Activated CD4-positive, alpha-beta T cell treated with anti-CD3 and anti-CD28 coated beads, Interleukin-2, Interleukin-4, amounts not matched to agents 100 ng/mL and 50 ng/mL, durations not matched to agents 16 hours and 8 hours (primary cell): ENCODE results near the gene FILIP1.

Experiments used
- DNase-seq: peaks from one replicate; pipeline ENCODE4 v3.0.0-alpha.2; 2020; ENCODE audit warnings: low spot score

Gene FILIP1

DNA sequence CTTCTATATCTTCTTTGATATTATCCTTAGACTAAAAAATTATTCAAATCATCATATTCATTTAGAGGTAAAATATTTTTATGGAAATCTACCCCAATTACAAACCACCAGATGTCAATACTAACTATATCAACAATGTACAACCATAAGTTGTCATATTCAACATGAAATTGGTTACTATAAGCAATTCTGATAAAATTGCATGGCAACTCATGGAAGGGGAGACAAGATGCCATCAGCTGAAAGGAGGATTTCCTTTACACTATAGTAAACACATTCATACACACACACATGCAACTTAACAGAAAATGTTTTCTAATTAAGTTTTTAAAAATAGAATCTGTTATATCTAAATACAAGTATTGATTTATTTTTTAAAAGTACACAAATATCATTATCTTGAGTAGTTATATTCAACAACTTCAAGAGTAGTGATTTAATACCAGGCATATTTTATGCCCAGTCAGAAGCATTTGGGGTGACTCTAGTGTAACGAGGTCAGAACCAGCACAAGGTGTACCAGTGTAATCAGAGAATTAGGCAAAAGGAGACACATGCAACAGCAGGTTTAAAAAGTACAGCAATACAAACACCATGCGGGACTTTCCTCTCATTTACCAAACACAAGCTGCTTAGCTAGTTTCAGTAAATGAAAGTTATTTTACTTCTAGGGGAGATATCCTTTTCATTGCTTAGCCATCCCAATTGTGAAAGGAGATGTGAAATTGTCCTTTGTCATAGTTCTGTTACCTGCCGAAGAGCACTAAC, 1.0 kb downstream of the FILIP1 start:
- DNase-seq: no peak

DNA sequence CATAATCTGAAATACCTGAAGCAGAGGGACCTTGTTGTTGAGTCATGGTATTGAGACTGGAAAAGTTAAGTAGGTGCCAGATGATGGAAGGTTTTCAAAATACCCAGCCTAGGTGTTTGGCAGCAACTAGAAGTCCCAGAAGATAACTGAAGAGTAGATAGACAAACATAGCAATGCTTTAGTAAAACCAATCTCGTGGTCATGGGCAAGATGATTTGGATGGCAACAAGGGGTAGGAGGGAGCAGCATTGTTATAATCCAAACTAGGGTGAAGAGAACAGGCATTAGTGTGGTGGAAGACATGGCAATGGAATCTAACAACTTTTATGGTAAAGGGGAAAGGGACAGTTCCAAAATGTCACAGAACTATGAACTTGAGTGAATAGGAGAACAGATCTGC, 2.3 kb downstream of the FILIP1 start:
- no peak for DNase-seq

GRCh38 chr6:75490706-75491105, 2.9 kb downstream of the FILIP1 start:
- no peak for DNase-seq

- DNase-seq: no peak
Observed at GRCh38 chr6:75489025-75489424, 4.6 kb downstream of the FILIP1 start.

- no peak for DNase-seq
Observed at GRCh38 chr6:75488033-75488432, 5.6 kb downstream of the FILIP1 start.

DNA sequence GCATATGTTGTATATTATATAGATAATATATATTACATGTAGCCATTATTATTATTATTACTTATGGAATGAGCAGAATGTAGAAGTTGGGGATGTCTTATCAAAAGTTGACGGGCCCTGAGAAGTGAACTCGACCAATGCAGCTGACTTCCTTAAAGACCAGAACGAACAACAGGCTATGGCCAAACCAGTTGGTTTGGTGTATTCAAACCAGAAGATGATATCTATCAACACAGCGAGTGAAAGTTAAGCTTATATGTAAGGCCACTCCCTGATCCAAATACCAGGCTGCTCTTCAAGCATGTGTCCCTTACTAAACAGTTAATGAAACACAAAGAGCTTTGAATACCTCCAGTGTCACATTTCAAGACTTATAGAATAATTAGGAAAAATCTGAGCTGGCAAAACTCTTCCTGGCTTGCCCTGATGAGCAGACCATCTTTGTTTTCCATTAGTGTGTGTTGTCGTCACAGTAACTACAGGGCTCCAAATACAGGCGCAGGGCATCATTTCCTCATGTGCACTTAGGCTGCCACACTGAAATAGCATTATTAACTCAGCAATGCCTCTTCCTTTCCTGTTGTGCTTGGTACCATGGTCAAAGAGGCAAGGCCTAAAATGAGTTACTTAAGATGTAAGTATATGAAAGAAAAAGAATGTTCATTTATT, 6.6 kb downstream of the FILIP1 start:
- no peak for DNase-seq

- no peak for DNase-seq
Observed at GRCh38 chr6:75484535-75484934, 9.1 kb downstream of the FILIP1 start.

DNA sequence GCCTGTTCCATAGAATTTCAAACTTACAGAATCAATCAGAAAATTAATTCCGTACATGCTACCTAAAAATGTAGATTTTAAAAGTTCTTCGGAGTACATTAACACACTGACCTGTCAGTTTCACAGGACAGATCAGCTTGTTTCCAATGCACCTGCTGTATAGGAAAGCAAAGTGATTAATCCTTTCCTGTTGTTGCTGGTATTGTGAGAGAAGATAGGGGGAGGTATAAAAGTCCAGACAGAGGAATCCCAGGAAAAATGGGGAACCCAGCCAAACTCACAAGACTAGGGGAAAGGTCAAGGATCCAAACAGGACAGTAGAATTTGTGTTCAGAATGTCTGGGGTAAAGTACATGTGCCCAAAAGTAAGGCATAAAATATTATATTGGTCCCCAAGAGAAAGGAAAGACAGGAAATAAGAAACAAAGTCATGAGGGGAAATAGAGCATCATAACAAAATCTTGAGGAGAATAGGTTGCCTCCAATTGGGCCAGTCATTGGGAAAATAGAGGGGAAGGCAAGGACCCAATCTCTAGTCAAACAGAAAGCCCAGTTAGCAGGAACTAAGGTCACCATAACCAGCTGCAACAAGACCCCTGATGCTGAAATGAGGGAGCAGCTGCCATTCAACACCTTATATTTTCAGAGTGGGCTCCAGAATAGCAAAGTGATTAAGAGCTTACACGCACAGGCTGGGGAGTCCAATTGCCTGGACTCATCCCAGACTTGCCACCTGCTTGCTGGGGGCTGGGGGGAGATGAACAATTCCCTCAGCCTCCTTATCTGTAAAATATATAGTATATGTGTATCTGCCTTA, 10.3 kb downstream of the FILIP1 start:
- no peak for DNase-seq

- no peak for DNase-seq
Observed at GRCh38 chr6:75481936-75482593, 11.5 kb downstream of the FILIP1 start.

DNA sequence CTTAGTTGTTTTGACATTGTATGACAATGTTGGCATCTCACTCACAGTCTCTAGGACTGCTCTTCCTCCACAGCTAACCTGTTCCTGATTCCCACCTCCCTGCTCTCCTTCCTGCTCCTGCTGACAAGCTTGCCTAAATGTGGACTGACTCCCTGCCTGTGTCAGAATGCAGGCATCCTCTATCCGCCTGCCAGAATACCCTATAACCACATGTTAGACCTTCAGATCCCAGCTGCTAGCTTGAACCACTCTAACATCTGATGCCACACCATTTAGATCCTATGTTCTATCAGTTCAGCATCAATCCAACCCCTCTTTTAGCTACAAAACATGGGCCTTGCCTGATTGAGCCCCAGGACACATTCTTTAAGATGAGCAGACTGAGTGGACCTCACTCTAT, 12.2 kb downstream of the FILIP1 start:
- DNase-seq: no peak

DNA sequence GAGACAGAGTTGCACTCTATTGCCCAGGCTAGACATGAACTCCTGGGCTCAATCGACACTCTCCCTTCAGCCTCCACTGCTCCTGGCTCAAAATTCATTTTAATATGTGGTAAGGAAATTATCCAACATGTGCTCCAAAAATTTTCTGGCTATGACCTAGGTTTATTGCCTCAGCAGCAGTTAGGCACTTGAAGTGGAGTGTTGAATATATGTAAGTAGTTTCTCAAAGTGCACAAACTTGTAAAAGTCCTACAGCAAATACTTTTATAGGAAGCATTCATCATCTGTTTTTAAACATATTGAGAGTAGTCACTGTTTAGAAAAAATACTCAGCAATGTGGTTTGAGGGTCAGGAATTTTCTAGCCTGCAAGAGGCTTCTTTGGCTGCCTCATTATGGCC, 13.2 kb downstream of the FILIP1 start:
- no peak for DNase-seq

DNA sequence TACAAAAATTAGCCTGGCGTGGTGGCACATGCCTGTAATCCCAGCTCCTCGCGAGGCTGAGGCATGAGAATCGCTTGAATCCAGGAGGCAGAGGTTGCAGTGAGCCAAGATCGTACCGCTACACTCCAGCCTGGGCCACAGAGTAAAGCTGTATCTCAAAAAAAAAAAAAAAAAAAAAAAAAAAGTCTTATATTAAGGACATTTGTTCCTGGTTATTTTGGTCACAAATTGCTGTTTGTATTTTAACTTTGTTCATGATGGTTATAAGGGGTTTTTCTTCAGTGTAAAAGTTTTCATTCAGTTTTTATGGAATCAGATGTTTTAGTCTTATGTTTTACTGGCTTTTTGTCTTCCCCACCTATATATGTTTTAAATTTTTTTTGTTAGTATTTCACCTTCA, 13.9 kb downstream of the FILIP1 start:
- no peak for DNase-seq

GRCh38 chr6:75478929-75479328, 14.7 kb downstream of the FILIP1 start:
- no peak for DNase-seq

DNA sequence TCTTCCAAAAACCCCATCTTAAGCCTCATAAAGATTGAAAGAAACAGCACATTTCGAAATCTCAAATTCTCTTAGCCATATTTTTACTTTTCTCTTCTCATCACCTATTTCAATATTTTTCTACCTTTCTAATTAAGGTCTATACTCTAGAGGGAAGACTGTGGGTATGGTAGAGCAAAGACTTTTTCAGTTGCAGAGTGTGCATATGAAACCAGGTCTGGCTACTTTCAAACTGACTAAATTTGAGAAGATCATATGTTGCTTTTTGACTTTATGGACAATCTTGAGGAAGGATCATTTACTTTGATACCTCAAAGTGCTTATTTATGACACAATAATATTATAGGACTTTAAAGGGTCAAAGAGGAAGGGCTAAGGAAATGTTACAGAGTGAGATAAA, 20.7 kb downstream of the FILIP1 start:
- no peak for DNase-seq

DNA sequence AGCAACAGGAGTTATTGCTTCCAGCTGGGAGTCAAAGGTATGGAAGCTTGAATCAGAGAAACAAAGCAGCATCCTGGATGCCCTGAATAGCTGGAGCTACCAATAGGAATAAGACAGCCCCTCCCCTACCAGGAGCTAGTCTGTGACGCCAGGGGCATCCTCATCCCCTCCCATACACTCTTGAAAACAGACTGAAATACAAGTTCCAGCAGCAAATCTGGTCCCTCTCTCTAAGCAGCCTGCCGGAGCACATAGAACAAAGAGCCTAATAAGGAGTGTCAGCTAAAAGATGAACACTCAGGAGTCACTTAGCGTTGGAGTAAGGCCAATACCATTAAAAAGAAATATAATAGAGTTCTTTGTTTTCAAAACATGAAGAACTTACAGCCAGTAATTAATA, 25.6 kb downstream of the FILIP1 start:
- DNase-seq: no peak

DNA sequence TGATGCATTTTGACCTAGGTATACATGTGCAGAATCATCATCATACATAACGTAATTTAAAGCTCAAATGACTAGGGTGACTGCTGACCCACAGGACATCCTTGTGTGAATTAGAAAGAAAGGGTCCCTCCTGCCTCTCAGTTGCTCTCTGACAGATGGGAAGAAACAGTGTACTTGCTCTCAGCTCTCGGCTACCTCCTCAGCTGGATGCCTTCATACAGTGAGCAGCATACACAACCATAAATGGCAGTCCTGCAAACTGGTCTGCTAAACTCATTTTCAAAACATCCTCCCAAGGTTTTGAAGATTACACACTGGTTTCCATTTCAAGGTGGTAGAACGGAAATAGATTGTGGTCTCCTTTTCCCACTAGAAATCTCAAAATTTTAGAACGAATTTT, 26.3 kb downstream of the FILIP1 start:
- no peak for DNase-seq

DNA sequence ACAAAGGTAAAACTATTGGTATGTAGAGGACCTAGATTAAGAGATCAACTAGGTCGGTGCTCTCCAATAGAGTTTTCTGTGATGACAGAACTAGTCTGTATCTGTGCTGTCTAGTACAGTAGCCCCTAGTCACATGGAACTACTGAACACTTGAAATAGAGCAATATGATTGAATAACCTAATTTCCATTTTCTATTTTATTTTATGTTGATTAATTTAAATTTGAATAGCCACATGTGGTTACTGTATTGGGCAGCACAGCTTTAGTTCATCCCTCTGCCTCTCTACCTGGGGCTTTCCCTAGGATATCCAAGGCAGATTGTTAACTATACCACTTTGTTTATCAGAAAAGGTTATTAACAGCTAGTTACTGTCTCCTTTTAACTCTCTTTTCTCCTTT, 27.0 kb downstream of the FILIP1 start:
- no peak for DNase-seq

DNA sequence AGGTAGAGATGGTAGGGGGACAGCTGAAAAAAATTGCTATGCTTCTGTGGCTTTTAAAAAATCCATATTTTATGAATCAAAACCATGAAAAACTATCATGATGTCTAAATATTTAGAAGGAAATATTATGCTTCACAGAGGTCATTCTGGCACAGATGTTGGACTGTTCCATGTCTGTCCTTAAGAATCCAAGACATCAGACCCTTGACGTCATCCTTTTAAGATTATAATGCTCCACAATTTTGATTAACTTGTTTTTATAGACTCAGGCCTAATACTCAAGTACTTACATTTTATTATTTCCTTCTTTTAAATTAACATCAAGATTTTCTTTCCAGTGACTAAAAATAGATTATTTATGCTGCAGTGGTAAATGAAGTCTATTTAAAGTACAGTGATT, 29.7 kb downstream of the FILIP1 start:
- DNase-seq: no peak

DNA sequence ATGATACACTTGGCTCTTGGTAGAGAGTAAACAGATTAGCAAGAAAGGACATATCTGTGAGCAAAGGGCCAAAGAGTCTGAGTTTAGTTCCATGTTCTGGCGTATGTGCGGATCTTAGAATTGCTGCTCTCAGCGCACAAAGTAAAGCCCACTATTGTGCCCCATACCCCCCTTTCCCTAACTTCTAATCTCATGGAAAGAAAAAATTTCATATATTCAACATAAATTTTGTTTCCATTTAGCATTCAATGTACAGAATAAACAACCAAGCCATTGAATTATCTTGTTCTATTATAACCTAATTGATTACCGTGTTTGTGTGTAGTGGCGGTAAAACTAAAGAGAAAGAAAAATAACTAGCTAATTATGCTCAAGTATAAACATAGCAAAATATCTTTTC, 30.5 kb downstream of the FILIP1 start:
- no peak for DNase-seq

- DNase-seq: no peak
Observed at GRCh38 chr6:75460681-75461080, 32.9 kb downstream of the FILIP1 start.

GRCh38 chr6:75458895-75459294, 34.7 kb downstream of the FILIP1 start:
- DNase-seq: no peak

DNA sequence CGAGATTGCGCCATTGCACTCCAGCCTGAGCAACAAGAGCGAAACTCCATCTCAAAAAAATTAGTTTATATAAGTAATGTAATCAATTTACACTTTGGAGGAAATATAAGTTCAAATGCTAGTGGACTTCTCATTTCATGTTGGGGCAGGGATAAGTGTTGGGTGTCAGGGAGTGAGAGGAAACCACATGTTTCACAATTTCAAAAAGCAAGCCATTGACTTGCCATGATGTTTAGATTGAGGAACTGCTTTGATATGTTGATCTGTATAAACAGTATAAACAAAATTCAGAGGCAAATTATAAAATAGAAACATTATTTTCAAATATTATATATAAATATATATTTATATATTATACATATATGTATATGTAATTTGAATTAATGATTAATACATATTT, 42.7 kb downstream of the FILIP1 start:
- no peak for DNase-seq
